Measurements from ENCODE around the gene EEF1A1. TPM values are rescaled to one million over a fixed set of nuclear protein-coding genes. Genes with fewer than 3 reads are reported as not detected.

Gene EEF1A1
- total and polyA plus RNA-seq, 2 of the 4 experiments (the other 2 are of a cell fraction) = 14,757 to 30,152 TPM

GRCh38 chr6:73477407-73477806 is 43.4 kb downstream of the EEF1A1 start:
- no TSS peak for BruUV-seq (replicated peaks)
- H3K4me1 ChIP-seq (ENCODE audit: control insufficient read depth, insufficient read depth, low read length) = no peaks in the 10 kb centered on the region
- intact Hi-C loops (cut with micrococcal nuclease) (no loop called here), in situ Hi-C loops (cut with MboI; ENCODE audit: low sequenced_read_pairs) (no loop called here), dilution Hi-C loops (cut with HindIII; ENCODE audit: low sequenced_read_pairs, unreplicated experiment) (no loop called here)
- H2AFZ ChIP-seq (replicated peaks; ENCODE audit: low read length, poor library complexity) = no peak overlapping the region
- DNase-seq (no peak), ATAC-seq (ENCODE audit: low read depth) (no peak)
- no peak overlapping the region for H3K18ac ChIP-seq (ENCODE audit: low read depth, low read length)
- no CpG with 5 or more reads among the region's 4 CpGs for WGBS, 2 experiments (ENCODE audit: extremely low coverage in 2 of 2, insufficient read length in 1 of 2)
- no peak overlapping the region for H3K9ac ChIP-seq (ENCODE audit: low read depth, low read length)
- POLR2A ChIA-PET (ENCODE audit: unreplicated experiment) = no interaction called here
- no peak overlapping the region for H3K4me2 ChIP-seq (ENCODE audit: low read depth, low read length)
- H3K9me3 ChIP-seq (ENCODE audit: control insufficient read depth, insufficient read depth, low read length) = no peaks in the 10 kb centered on the region
- H3K56ac ChIP-seq (ENCODE audit: extremely low read depth, insufficient read depth, low read length) = no peak overlapping the region
- H3K27me3 ChIP-seq (ENCODE audit: control insufficient read depth, insufficient read depth, low read length) = no peaks in the 10 kb centered on the region
- no peak overlapping the region for H4K5ac ChIP-seq (ENCODE audit: low read depth, low read length)
- no peak overlapping the region for H4K8ac ChIP-seq (ENCODE audit: low read depth in 2 of 2, low read length in 2 of 2)
- H2BK5ac ChIP-seq (ENCODE audit: low read depth, low read length, poor library complexity, severe bottlenecking) = no peak overlapping the region
- TF ChIP-seq SMC3 (IDR thresholded peaks at IDR 0.05; ENCODE audit: low read depth, low read length) = no peak
- TF ChIP-seq MAZ (IDR thresholded peaks at IDR 0.05; ENCODE audit: borderline replicate concordance, low read depth, low read length) = no peak
- TF ChIP-seq ELK1 (IDR thresholded peaks at IDR 0.05; ENCODE audit: borderline replicate concordance, low read depth, low read length) = no peak
- no peak overlapping the region for H4K91ac ChIP-seq (ENCODE audit: insufficient read depth, low read depth, low read length)
- no peak overlapping the region for H3K27ac ChIP-seq (ENCODE audit: insufficient read depth, low read length)
- no peak overlapping the region for H2BK20ac ChIP-seq (ENCODE audit: low read depth, low read length)
- H2AK9ac ChIP-seq (replicated peaks; ENCODE audit: low read depth, low read length, poor library complexity) = no peak overlapping the region
- H4K20me1 ChIP-seq (ENCODE audit: insufficient read depth, low read length) = no peaks in the 10 kb centered on the region
- H2AK5ac ChIP-seq (ENCODE audit: low read depth, low read length) = no peak overlapping the region
- H3K36me3 ChIP-seq (ENCODE audit: control insufficient read depth, insufficient read depth, low read length) = peaks cover 49% of the 10 kb centered on the region
- no peak overlapping the region for H3K4ac ChIP-seq (ENCODE audit: low read depth, low read length)
- no peak overlapping the region for H2BK15ac ChIP-seq (ENCODE audit: low read depth, low read length)
- H3K79me1 ChIP-seq (ENCODE audit: low read depth in 1 of 2, low read length in 2 of 2) = no peaks in the 10 kb centered on the region; a peak in 2 of 4 replicates
- H2BK120ac ChIP-seq (ENCODE audit: low read depth, low read length) = no peak overlapping the region
- H3K4me3 ChIP-seq (ENCODE audit: insufficient read depth, low read depth, low read length) = no peak overlapping the region
- CTCF ChIA-PET = no interaction called here
- no peaks in the 10 kb centered on the region for H3K9me1 ChIP-seq (ENCODE audit: insufficient read depth, low read length)
- no peak overlapping the region for H3K14ac ChIP-seq (replicated peaks; ENCODE audit: low read depth, low read length)
- H3K23ac ChIP-seq (ENCODE audit: low read depth, low read length) = no peak overlapping the region

Measured in IMR-90 (cell line).